Mononuclear cell (primary cell): Measurements from ENCODE around the gene NOCT. TPM values are rescaled to one million over a fixed set of nuclear protein-coding genes. Genes with fewer than 3 reads are reported as not detected.
"Not testable (repeated sequence)": the region's sequence is repeated elsewhere in the genome, so short reads cannot be mapped to it uniquely, and the experiment has no call there.

Source experiments
- H3K27me3 ChIP-seq: 2 replicates; pipeline ENCODE4 v1.6.0; 2011; ENCODE audit warnings: low read length, control low read depth; ENCODE audit not compliant: insufficient read depth
- H3K4me1 ChIP-seq: 2 replicates; pipeline ENCODE4 v1.5.1; 2011; ENCODE audit warnings: mild to moderate bottlenecking, low read length, control low read depth; ENCODE audit not compliant: insufficient read depth
- H3K4me3 ChIP-seq: 2 replicates; pipeline ENCODE4 v1.5.1; 2011; ENCODE audit warnings: mild to moderate bottlenecking, low read length, moderate library complexity
- H3K9me3 ChIP-seq: 2 replicates; pipeline ENCODE4 v1.5.1; 2011; ENCODE audit warnings: low read depth, mild to moderate bottlenecking, control low read depth, low read length
- total RNA-seq: library from RNA; depleted of rRNA; stranded (reverse); fragments of >200 nt; gene quantifications from one replicate; pipeline ENCODE4 v1.2.3, GENCODE V29; 2012

The NOCT gene
- total RNA-seq, 1 donor = 69.6 TPM

- peaks cover 42% of the 10 kb centered on the region for H3K4me1 ChIP-seq
- not testable (repeated sequence) for H3K4me3 ChIP-seq, H3K27me3 ChIP-seq, H3K9me3 ChIP-seq
Measured at GRCh38 chr4:139021071-139021470, 5.5 kb downstream of the NOCT start.

GRCh38 chr4:139022835-139023234 is 7.3 kb downstream of the NOCT start:
- Histone ChIP-seq H3K9me3 (no peaks in the 10 kb centered on the region), H3K4me3 (no peak overlapping the region), H3K27me3 (no peaks in the 10 kb centered on the region), H3K4me1 (peaks cover 31% of the 10 kb centered on the region)

GRCh38 chr4:139024686-139025085 is 9.1 kb downstream of the NOCT start:
- Histone ChIP-seq H3K4me1 (peaks cover 18% of the 10 kb centered on the region), H3K9me3 (no peaks in the 10 kb centered on the region), H3K27me3 (no peaks in the 10 kb centered on the region), H3K4me3 (no peak overlapping the region)

- Histone ChIP-seq H3K9me3 (no peaks in the 10 kb centered on the region), H3K4me1 (peaks cover 23% of the 10 kb centered on the region), H3K27me3 (no peaks in the 10 kb centered on the region), H3K4me3 (no peak overlapping the region)
Measured at GRCh38 chr4:139025841-139026240, 10.3 kb downstream of the NOCT start.

GRCh38 chr4:139027776-139028175 is 12.2 kb downstream of the NOCT start:
- no peaks in the 10 kb centered on the region for H3K9me3 ChIP-seq
- peaks cover 23% of the 10 kb centered on the region for H3K4me1 ChIP-seq
- no peak overlapping the region for H3K4me3 ChIP-seq
- H3K27me3 ChIP-seq = no peaks in the 10 kb centered on the region

GRCh38 chr4:139028191-139028661 is 12.6 kb downstream of the NOCT start:
- no peaks in the 10 kb centered on the region for H3K9me3 ChIP-seq
- H3K4me3 ChIP-seq = no peak overlapping the region
- H3K4me1 ChIP-seq = peaks cover 23% of the 10 kb centered on the region
- no peaks in the 10 kb centered on the region for H3K27me3 ChIP-seq

- H3K27me3 ChIP-seq, H3K4me3 ChIP-seq, H3K9me3 ChIP-seq: not testable (repeated sequence)
- H3K4me1 ChIP-seq = peaks cover 31% of the 10 kb centered on the region
Measured at GRCh38 chr4:139029866-139030363, 14.3 kb downstream of the NOCT start.

- peaks cover 31% of the 10 kb centered on the region for H3K4me1 ChIP-seq
Measured at GRCh38 chr4:139030614-139031235, 15.1 kb downstream of the NOCT start.

GRCh38 chr4:139035650-139036049 is 20.1 kb downstream of the NOCT start:
- no peaks in the 10 kb centered on the region for H3K27me3 ChIP-seq
- peaks cover 15% of the 10 kb centered on the region for H3K4me1 ChIP-seq
- no peaks in the 10 kb centered on the region for H3K9me3 ChIP-seq
- H3K4me3 ChIP-seq = no peak overlapping the region

More at GRCh38 chr4:139030614-139031235, 15.1 kb downstream of the NOCT start:
- Histone ChIP-seq H3K4me3 (no peak overlapping the region), H3K9me3 (no peaks in the 10 kb centered on the region), H3K27me3 (no peaks in the 10 kb centered on the region)

GRCh38 chr4:139036885-139037284 is 21.3 kb downstream of the NOCT start:
- H3K4me1 ChIP-seq = peaks cover 8% of the 10 kb centered on the region
- no peak overlapping the region for H3K4me3 ChIP-seq
- H3K9me3 ChIP-seq = no peaks in the 10 kb centered on the region
- H3K27me3 ChIP-seq = no peaks in the 10 kb centered on the region

GRCh38 chr4:139038874-139039443 is 23.4 kb downstream of the NOCT start:
- H3K4me3 ChIP-seq = no peak overlapping the region

GRCh38 chr4:139042981-139043460 is 27.4 kb downstream of the NOCT start:
- no peaks in the 10 kb centered on the region for H3K4me1 ChIP-seq
- H3K4me3 ChIP-seq = no peak overlapping the region
- H3K27me3 ChIP-seq = no peaks in the 10 kb centered on the region
- no peaks in the 10 kb centered on the region for H3K9me3 ChIP-seq

More at GRCh38 chr4:139038874-139039443, 23.4 kb downstream of the NOCT start:
- Histone ChIP-seq H3K4me1 (peaks cover 2% of the 10 kb centered on the region), H3K27me3 (no peaks in the 10 kb centered on the region), H3K9me3 (no peaks in the 10 kb centered on the region)

GRCh38 chr4:139044291-139044690 is 28.7 kb downstream of the NOCT start:
- no peaks in the 10 kb centered on the region for H3K27me3 ChIP-seq
- no peak overlapping the region for H3K4me3 ChIP-seq
- H3K4me1 ChIP-seq = no peaks in the 10 kb centered on the region
- H3K9me3 ChIP-seq = no peaks in the 10 kb centered on the region

- no peaks in the 10 kb centered on the region for H3K4me1 ChIP-seq
- no peaks in the 10 kb centered on the region for H3K27me3 ChIP-seq
- H3K9me3 ChIP-seq = no peaks in the 10 kb centered on the region
- no peak overlapping the region for H3K4me3 ChIP-seq
Measured at GRCh38 chr4:139048026-139048425, 32.4 kb downstream of the NOCT start.

GRCh38 chr4:139050446-139050845 is 34.9 kb downstream of the NOCT start:
- no peak overlapping the region for H3K4me3 ChIP-seq
- no peaks in the 10 kb centered on the region for H3K4me1 ChIP-seq
- H3K27me3 ChIP-seq = no peaks in the 10 kb centered on the region
- no peaks in the 10 kb centered on the region for H3K9me3 ChIP-seq

- no peaks in the 10 kb centered on the region for H3K9me3 ChIP-seq
- H3K4me1 ChIP-seq = no peaks in the 10 kb centered on the region
- H3K27me3 ChIP-seq = no peaks in the 10 kb centered on the region
- H3K4me3 ChIP-seq = no peak overlapping the region
Measured at GRCh38 chr4:139053909-139054308, 38.3 kb downstream of the NOCT start.
